ENCODE results near the gene FNDC3B.

DNA sequence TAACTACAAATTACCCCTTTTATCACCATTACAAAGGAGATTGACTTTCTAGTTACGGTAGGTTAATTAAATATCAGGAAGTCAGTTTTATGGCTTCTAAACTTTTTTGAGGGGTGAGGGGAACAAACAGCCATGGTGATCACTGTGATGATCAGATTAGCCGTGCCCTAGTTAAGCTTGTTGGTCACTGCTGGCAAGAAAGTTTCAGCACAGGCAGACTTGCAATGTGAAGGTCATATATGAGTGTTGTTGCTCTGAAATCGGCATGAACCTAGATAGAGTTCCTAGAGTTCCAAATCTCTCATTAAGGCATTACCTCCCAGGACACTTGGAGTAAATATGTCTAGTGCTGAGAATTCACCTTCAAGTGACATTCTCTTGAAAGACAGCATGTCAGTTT lies 252.3 kb downstream of the FNDC3B start:
- TF ChIP-seq, protein P1, sequence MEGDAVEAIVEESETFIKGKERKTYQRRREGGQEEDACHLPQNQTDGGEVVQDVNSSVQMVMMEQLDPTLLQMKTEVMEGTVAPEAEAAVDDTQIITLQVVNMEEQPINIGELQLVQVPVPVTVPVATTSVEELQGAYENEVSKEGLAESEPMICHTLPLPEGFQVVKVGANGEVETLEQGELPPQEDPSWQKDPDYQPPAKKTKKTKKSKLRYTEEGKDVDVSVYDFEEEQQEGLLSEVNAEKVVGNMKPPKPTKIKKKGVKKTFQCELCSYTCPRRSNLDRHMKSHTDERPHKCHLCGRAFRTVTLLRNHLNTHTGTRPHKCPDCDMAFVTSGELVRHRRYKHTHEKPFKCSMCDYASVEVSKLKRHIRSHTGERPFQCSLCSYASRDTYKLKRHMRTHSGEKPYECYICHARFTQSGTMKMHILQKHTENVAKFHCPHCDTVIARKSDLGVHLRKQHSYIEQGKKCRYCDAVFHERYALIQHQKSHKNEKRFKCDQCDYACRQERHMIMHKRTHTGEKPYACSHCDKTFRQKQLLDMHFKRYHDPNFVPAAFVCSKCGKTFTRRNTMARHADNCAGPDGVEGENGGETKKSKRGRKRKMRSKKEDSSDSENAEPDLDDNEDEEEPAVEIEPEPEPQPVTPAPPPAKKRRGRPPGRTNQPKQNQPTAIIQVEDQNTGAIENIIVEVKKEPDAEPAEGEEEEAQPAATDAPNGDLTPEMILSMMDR (conservative IDR thresholded peaks at IDR 0.05; ENCODE audit: low read length), result no peak
- no peak for TF ChIP-seq EZH2phosphoT487 (IDR thresholded peaks at IDR 0.05; ENCODE audit: borderline replicate concordance)

Measured in Loucy (cell line).